Ishikawa (cell line): ENCODE data around the gene PGF.

ENCODE experiments used
- CEBPB ChIP-seq: IDR thresholded peaks from 2 replicates; pipeline ENCODE4 v1.6.1; 2012
- CREB1 ChIP-seq: IDR thresholded peaks from 2 replicates; pipeline ENCODE4 v1.6.1; 2012; ENCODE audit warnings: low read depth
- EGR1 ChIP-seq: IDR thresholded peaks from 2 replicates; pipeline ENCODE4 v1.6.1; 2012
- EP300 ChIP-seq: IDR thresholded peaks from 2 replicates; pipeline ENCODE4 v1.6.1; 2012; ENCODE audit warnings: borderline replicate concordance
- FOXM1 ChIP-seq: IDR thresholded peaks from 2 replicates; pipeline ENCODE4 v1.6.1; 2012; ENCODE audit warnings: low read depth, borderline replicate concordance
- NFIC ChIP-seq: IDR thresholded peaks from 2 replicates; pipeline ENCODE4 v1.6.1; 2012
- RAD21 ChIP-seq: IDR thresholded peaks from 2 replicates; pipeline ENCODE4 v1.6.1; 2012; ENCODE audit warnings: low read depth
- TAF1 ChIP-seq: IDR thresholded peaks from 2 replicates; pipeline ENCODE4 v1.6.1; 2012; ENCODE audit warnings: low read depth, mild to moderate bottlenecking
- TCF12 ChIP-seq: IDR thresholded peaks from 2 replicates; pipeline ENCODE4 v1.6.1; 2012; ENCODE audit warnings: low read depth
- TEAD4 ChIP-seq: IDR thresholded peaks from 2 replicates; pipeline ENCODE4 v1.6.1; 2012
- YY1 ChIP-seq: IDR thresholded peaks from 2 replicates; pipeline ENCODE4 v1.6.1; 2012; ENCODE audit warnings: low read depth
- ZBTB7A ChIP-seq: IDR thresholded peaks from 2 replicates; pipeline ENCODE4 v1.6.1; 2012; ENCODE audit warnings: low read depth
- TF ChIP-seq, protein P1 (sequence below): IDR thresholded peaks from 2 replicates; pipeline ENCODE4 v1.6.1; 2012
- TF ChIP-seq, protein P2 (sequence below): IDR thresholded peaks from 2 replicates; pipeline ENCODE4 v1.6.1; 2012
- TF ChIP-seq, protein P3 (sequence below): IDR thresholded peaks from 2 replicates; pipeline ENCODE4 v1.6.1; 2012; ENCODE audit warnings: low read depth, mild to moderate bottlenecking

Gene PGF

DNA sequence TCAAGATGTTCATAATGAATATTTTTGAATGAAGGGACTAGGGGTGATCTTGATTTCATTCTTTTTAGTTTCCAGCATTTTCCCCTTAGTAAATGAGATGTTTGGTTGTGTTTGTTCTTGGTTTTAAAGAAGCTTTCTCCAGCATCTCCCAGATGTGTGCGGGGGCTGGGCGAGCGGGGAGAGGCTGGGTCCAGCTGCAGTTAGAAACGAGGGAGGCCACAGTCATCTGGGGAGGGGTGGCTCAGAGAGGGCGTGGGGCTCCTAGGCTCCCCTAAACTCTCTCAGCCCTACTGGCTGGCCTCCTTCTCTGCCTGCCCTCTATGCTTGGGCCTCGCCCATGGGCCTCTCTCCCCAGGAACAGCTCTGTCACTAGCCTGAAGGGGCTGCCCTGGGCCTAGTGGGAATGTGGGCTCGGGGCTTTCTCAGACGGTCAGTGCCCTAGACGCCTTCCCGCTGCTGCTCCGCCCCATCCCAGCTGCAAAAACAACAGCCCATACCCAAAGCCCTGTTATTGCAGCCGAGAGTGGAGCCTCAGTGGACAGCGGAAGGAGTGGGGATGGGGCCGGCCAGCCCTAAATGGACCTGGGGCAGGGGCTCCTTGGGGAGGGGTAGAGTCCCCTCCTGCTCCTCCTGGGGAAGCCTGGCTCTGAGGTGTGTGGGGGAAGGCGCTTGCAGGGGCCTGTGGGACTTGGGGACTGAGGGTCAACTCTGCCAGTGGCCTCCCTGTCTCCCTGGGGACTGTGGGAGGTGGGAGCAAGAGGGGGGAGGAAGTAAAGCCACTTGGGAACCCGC, 29.0 kb upstream of the PGF start:
- TF ChIP-seq, protein P1, sequence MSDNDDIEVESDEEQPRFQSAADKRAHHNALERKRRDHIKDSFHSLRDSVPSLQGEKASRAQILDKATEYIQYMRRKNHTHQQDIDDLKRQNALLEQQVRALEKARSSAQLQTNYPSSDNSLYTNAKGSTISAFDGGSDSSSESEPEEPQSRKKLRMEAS, result no peak
- TF ChIP-seq EP300 (no peak), CREB1 (no peak), YY1 (no peak), RAD21 (no peak), EGR1 (no peak), FOXM1 (no peak), NFIC (no peak), CEBPB (no peak), TEAD4 (no peak), TCF12 (no peak), ZBTB7A (no peak)
- TF ChIP-seq, protein P2, sequence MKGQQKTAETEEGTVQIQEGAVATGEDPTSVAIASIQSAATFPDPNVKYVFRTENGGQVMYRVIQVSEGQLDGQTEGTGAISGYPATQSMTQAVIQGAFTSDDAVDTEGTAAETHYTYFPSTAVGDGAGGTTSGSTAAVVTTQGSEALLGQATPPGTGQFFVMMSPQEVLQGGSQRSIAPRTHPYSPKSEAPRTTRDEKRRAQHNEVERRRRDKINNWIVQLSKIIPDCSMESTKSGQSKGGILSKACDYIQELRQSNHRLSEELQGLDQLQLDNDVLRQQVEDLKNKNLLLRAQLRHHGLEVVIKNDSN, result no peak
- TF ChIP-seq, protein P3, sequence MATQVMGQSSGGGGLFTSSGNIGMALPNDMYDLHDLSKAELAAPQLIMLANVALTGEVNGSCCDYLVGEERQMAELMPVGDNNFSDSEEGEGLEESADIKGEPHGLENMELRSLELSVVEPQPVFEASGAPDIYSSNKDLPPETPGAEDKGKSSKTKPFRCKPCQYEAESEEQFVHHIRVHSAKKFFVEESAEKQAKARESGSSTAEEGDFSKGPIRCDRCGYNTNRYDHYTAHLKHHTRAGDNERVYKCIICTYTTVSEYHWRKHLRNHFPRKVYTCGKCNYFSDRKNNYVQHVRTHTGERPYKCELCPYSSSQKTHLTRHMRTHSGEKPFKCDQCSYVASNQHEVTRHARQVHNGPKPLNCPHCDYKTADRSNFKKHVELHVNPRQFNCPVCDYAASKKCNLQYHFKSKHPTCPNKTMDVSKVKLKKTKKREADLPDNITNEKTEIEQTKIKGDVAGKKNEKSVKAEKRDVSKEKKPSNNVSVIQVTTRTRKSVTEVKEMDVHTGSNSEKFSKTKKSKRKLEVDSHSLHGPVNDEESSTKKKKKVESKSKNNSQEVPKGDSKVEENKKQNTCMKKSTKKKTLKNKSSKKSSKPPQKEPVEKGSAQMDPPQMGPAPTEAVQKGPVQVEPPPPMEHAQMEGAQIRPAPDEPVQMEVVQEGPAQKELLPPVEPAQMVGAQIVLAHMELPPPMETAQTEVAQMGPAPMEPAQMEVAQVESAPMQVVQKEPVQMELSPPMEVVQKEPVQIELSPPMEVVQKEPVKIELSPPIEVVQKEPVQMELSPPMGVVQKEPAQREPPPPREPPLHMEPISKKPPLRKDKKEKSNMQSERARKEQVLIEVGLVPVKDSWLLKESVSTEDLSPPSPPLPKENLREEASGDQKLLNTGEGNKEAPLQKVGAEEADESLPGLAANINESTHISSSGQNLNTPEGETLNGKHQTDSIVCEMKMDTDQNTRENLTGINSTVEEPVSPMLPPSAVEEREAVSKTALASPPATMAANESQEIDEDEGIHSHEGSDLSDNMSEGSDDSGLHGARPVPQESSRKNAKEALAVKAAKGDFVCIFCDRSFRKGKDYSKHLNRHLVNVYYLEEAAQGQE, result no peak

DNA sequence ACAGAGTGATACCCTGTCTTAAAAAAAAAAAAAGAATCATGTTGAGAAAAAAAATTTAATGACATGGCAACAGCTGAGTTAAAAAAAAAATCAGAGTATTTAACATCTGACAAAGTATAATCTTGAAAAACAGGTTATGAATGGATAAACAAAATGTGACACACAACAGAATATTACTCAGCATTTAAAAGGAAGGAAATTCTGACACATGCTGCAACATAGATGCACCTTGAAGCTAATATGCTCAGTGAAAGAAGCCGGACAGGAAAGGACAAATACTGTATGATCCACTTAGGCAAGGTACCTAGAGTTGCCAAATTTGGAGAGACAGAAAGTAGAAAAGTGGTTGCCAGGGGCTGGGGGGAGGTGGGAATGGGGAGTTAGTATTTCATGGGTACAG, 27.9 kb upstream of the PGF start:
- TF ChIP-seq TCF12 (no peak), ZBTB7A (no peak), YY1 (no peak), RAD21 (no peak), CEBPB (no peak), TAF1 (no peak), FOXM1 (no peak), CREB1 (no peak), TEAD4 (no peak)
- TF ChIP-seq, protein P1, result no peak
- TF ChIP-seq, protein P2, result no peak
- TF ChIP-seq, protein P3, result no peak

DNA sequence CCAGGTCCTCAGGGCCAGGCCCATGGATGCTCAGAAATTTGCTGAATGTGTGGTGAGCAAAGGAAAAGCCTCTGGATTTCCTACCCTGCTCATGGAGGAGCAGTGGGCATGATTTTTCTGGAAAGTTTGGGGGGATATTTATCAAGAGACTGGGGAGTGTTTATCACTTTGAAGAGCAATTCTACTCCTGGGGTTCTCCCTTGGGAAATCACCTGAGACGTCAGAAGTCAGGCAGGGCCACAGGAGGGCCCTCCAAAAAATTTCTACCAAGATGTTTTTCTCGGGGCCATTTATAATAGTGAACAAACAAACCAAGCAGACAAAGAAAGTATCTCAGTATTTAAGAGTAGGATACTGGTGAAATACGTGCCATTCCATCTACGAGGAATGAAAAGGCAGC, 27.3 kb upstream of the PGF start:
- TF ChIP-seq EGR1, result no peak
- no peak for TF ChIP-seq NFIC
- no peak for TF ChIP-seq TEAD4
- TF ChIP-seq, protein P1, result no peak
- no peak for TF ChIP-seq TCF12
- TF ChIP-seq FOXM1, result no peak
- TF ChIP-seq TAF1, result no peak
- no peak for TF ChIP-seq CEBPB
- no peak for TF ChIP-seq CREB1
- TF ChIP-seq, protein P3, result no peak

DNA sequence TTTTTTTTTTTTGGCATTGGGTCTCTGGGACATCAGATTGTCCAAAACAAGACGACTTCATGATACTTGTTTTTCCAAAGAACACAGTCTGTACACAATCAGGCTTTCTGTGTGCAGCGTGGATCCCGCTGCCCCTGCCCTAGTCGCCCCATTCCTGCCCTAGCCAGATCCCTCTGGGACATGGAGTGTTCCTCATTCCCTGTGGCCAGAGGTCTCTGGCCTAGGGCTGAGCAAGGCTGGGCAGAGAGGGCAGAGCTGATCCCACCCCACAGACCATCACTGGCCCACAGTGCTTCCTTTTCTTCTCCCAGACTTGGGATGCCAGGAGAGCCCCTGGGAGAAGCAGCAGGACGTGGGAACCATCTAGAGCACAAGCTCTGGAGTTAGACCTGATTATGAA, 26.4 kb upstream of the PGF start:
- TF ChIP-seq TAF1, result no peak
- TF ChIP-seq EGR1, result no peak
- TF ChIP-seq, protein P3, result no peak
- TF ChIP-seq FOXM1, result no peak
- TF ChIP-seq ZBTB7A, result no peak
- TF ChIP-seq TEAD4, result no peak
